Tibial nerve (tissue), 4 donors: Measurements from ENCODE around the gene NCAM1. TPM values are rescaled to one million over a fixed set of nuclear protein-coding genes. Genes with fewer than 3 reads are reported as not detected.

Source experiments
- DNase-seq, 2 donors: peaks; one replicate each; pipeline ENCODE4 v3.0.0-alpha.2; 2019; ENCODE audit warnings: low spot score in 2 of 2
- H3K27ac ChIP-seq, 4 donors: fragments of 200-600 bp; sonication (generic) in 3 of 4; one replicate each; pipeline ENCODE4 v1.5.1; 2017 to 2019; ENCODE audit warnings: mild to moderate bottlenecking in 1 of 4
- H3K27me3 ChIP-seq, 2 donors: fragments of 200-600 bp; sonication (generic) in 1 of 2; one replicate each; pipeline versions ENCODE4 v1.5.1 to v1.6.0; 2017 to 2019
- H3K36me3 ChIP-seq, 3 donors: fragments of 200-600 bp; sonication (generic); one replicate each; pipeline ENCODE4 v1.5.1; 2018 to 2019
- H3K4me1 ChIP-seq, 4 donors: fragments of 200-600 bp; sonication (generic) in 3 of 4; one replicate each; pipeline ENCODE4 v1.5.1; 2017 to 2019
- H3K4me3 ChIP-seq, 4 donors: fragments of 200-600 bp; sonication (generic) in 3 of 4; one replicate each; pipeline ENCODE4 v1.5.1; 2017 to 2019; ENCODE audit warnings: mild to moderate bottlenecking in 1 of 4, moderate library complexity in 1 of 4
- H3K9me3 ChIP-seq, 4 donors: fragments of 200-600 bp; sonication (generic) in 3 of 4; one replicate each; pipeline ENCODE4 v1.5.1; 2017 to 2019
- EP300 ChIP-seq, 2 donors: sonication (generic); formaldehyde crosslinking; IDR thresholded peaks; one replicate each; pipeline ENCODE4 v1.6.1; 2017; ENCODE audit warnings: antibody characterized with exemption in 2 of 2, mild to moderate bottlenecking in 1 of 2
- POLR2A ChIP-seq, 2 donors: fragments of 450-650 bp; IDR thresholded peaks; one replicate each; pipeline ENCODE4 v1.6.1; 2017; ENCODE audit warnings: antibody characterized with exemption in 2 of 2, mild to moderate bottlenecking in 2 of 2, moderate library complexity in 2 of 2
- WGBS, 2 donors: methylation state at CpG; one replicate each; pipeline ENCODE4 v1.1.5; 2018; 5-methylcytosine and 5-hydroxymethylcytosine counted together
- total RNA-seq, 4 donors: library from RNA; depleted of rRNA; stranded (reverse); fragments of >200 nt; gene quantifications; one replicate each; pipeline ENCODE4 v1.1.0, GENCODE V29; 2016
- TF ChIP-seq, protein P1 (sequence below), 5 experiments: fragments of 200-600 bp in 3 of 5; fragments of 450-650 bp in 2 of 5; sonication (generic) in 3 of 5; IDR thresholded peaks; one replicate each; pipeline ENCODE4 v1.5.1; 2016 to 2019; ENCODE audit warnings: antibody characterized with exemption in 5 of 5, mild to moderate bottlenecking in 3 of 5, moderate library complexity in 2 of 5

Gene NCAM1
- total RNA-seq, 4 donors from 2014 or later = 57.3 to 121 (median 76.1) TPM

GRCh38 chr11:113262594-113262993 lies 301.4 kb downstream of the NCAM1 start:
- DNase-seq = no peak
- Histone ChIP-seq H3K27me3 (no peaks in the 10 kb centered on the region), H3K4me1 (no peaks in the 10 kb centered on the region), H3K36me3 (peaks cover 0 to 28% (median 0%) of the 10 kb centered on the region in 3 donors), H3K9me3 (no peaks in the 10 kb centered on the region), H3K4me3 (no peak overlapping the region), H3K27ac (no peak overlapping the region)
- TF ChIP-seq EP300 (IDR thresholded peaks at IDR 0.05) (no peak), POLR2A (IDR thresholded peaks at IDR 0.05) (no peak)
- TF ChIP-seq, protein P1, sequence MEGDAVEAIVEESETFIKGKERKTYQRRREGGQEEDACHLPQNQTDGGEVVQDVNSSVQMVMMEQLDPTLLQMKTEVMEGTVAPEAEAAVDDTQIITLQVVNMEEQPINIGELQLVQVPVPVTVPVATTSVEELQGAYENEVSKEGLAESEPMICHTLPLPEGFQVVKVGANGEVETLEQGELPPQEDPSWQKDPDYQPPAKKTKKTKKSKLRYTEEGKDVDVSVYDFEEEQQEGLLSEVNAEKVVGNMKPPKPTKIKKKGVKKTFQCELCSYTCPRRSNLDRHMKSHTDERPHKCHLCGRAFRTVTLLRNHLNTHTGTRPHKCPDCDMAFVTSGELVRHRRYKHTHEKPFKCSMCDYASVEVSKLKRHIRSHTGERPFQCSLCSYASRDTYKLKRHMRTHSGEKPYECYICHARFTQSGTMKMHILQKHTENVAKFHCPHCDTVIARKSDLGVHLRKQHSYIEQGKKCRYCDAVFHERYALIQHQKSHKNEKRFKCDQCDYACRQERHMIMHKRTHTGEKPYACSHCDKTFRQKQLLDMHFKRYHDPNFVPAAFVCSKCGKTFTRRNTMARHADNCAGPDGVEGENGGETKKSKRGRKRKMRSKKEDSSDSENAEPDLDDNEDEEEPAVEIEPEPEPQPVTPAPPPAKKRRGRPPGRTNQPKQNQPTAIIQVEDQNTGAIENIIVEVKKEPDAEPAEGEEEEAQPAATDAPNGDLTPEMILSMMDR (IDR thresholded peaks at IDR 0.05) = no peak
- WGBS, 2 donors = 77% methylated on average over 2 of the region's 2 CpGs

- H3K4me3 ChIP-seq = no peak overlapping the region
- no peak for DNase-seq
- TF ChIP-seq POLR2A (IDR thresholded peaks at IDR 0.05) (no peak), EP300 (IDR thresholded peaks at IDR 0.05) (no peak)
- TF ChIP-seq, protein P1 (IDR thresholded peaks at IDR 0.05) = no peak
- peaks cover 0 to 28% (median 0%) of the 10 kb centered on the region in 3 donors for H3K36me3 ChIP-seq
- no peaks in the 10 kb centered on the region for H3K27me3 ChIP-seq
- no peaks in the 10 kb centered on the region for H3K9me3 ChIP-seq
- no peak overlapping the region for H3K27ac ChIP-seq
- 72 to 73% methylated on average over 9 of the region's 9 CpGs for WGBS, 2 donors
- H3K4me1 ChIP-seq = no peaks in the 10 kb centered on the region
Observed at GRCh38 chr11:113263458-113264259, 302.4 kb downstream of the NCAM1 start.

GRCh38 chr11:113265362-113265761 lies 304.1 kb downstream of the NCAM1 start:
- Histone ChIP-seq H3K27ac (no peak overlapping the region), H3K9me3 (no peaks in the 10 kb centered on the region), H3K4me1 (no peaks in the 10 kb centered on the region), H3K27me3 (no peaks in the 10 kb centered on the region), H3K4me3 (no peak overlapping the region), H3K36me3 (peaks cover 0 to 32% (median 0%) of the 10 kb centered on the region in 3 donors)
- WGBS, 2 donors = 47 to 66% methylated on average over 2 of the region's 2 CpGs
- no peak for DNase-seq
- TF ChIP-seq POLR2A (IDR thresholded peaks at IDR 0.05) (no peak), EP300 (IDR thresholded peaks at IDR 0.05) (no peak)
- TF ChIP-seq, protein P1 (IDR thresholded peaks at IDR 0.05) = no peak

- DNase-seq = no peak
- H3K27me3 ChIP-seq = no peaks in the 10 kb centered on the region
- WGBS, 2 donors = 92% methylated on average over 7 of the region's 7 CpGs
- H3K4me1 ChIP-seq = no peaks in the 10 kb centered on the region
- TF ChIP-seq POLR2A (IDR thresholded peaks at IDR 0.05) = no peak
- TF ChIP-seq, protein P1 (IDR thresholded peaks at IDR 0.05) = no peak
- no peak for TF ChIP-seq EP300 (IDR thresholded peaks at IDR 0.05)
- H3K4me3 ChIP-seq = no peak overlapping the region
- peaks cover 0 to 23% (median 0%) of the 10 kb centered on the region in 3 donors for H3K36me3 ChIP-seq
- H3K27ac ChIP-seq = no peak overlapping the region
- no peaks in the 10 kb centered on the region for H3K9me3 ChIP-seq
Observed at GRCh38 chr11:113267493-113267892, 306.3 kb downstream of the NCAM1 start.

DNA sequence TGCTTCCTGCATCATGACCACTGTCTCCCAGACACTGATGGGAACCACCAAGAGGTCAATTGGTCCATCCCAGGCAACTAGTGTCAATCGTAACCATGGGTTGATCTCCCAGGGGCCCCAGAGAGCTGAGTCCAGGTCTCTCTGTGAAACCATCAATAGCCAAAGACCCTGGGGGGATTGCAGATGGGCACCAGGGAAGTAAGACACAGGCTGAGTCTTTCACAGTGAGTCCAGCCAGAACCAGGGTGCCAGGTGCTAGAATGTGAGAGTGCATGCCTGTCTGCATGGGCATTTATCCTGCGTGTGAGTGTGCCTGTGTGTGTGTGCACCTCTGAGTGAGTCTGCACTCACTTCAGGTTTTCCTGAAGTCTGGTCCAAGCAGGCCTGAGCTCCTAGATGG lies 307.9 kb downstream of the NCAM1 start:
- 93 to 100% methylated on average over 2 of the region's 2 CpGs for WGBS, 2 donors
- no peak overlapping the region for H3K27ac ChIP-seq
- no peaks in the 10 kb centered on the region for H3K27me3 ChIP-seq
- TF ChIP-seq EP300 (IDR thresholded peaks at IDR 0.05) (no peak), POLR2A (IDR thresholded peaks at IDR 0.05) (no peak)
- TF ChIP-seq, protein P1 (IDR thresholded peaks at IDR 0.05) = no peak
- DNase-seq = no peak
- no peaks in the 10 kb centered on the region for H3K9me3 ChIP-seq
- H3K4me1 ChIP-seq = no peaks in the 10 kb centered on the region
- no peak overlapping the region for H3K4me3 ChIP-seq
- peaks cover 0 to 25% (median 0%) of the 10 kb centered on the region in 3 donors for H3K36me3 ChIP-seq
